DMS153 treated with DMSO at 0.1 percent for 48 hours (cell line): Measurements from ENCODE around the gene CLEC4D.
"Not testable (repeated sequence)": the region's sequence is repeated elsewhere in the genome, so short reads cannot be mapped to it uniquely, and the experiment has no call there.

Experiments used
- DNase-seq: peaks from one replicate; lab custom pipeline; 2025; ENCODE audit not compliant: unreplicated experiment; lab: John Stamatoyannopoulos, UW

The CLEC4D gene

GRCh38 chr12:8513256-8513655 is at the start of gene CLEC4D:
TSS of gene CLEC4D (plus strand) at chr12:8513503. CDS start at chr12:8513733, 230 bp downstream.
- no peak for DNase-seq

GRCh38 chr12:8465301-8465996 is 47.9 kb upstream of the CLEC4D start:
- DNase-seq, result no peak

- DNase-seq, result no peak
Measured at GRCh38 chr12:8466241-8466640, 47.1 kb upstream of the CLEC4D start.

GRCh38 chr12:8471090-8471489 is 42.2 kb upstream of the CLEC4D start:
- DNase-seq, result no peak

GRCh38 chr12:8475508-8476203 is 37.6 kb upstream of the CLEC4D start:
- DNase-seq, result no peak

- no peak for DNase-seq
Measured at GRCh38 chr12:8482571-8483061, 30.7 kb upstream of the CLEC4D start.

- DNase-seq, result no peak
Measured at GRCh38 chr12:8483079-8483478, 30.2 kb upstream of the CLEC4D start.

GRCh38 chr12:8491646-8492530 is 21.4 kb upstream of the CLEC4D start:
- DNase-seq, result no peak

- DNase-seq, result no peak
Measured at GRCh38 chr12:8493084-8493483, 20.2 kb upstream of the CLEC4D start.

- DNase-seq, result not testable (repeated sequence)
Measured at GRCh38 chr12:8495671-8496070, 17.6 kb upstream of the CLEC4D start.

- DNase-seq, result not testable (repeated sequence)
Measured at GRCh38 chr12:8496074-8496473, 17.2 kb upstream of the CLEC4D start.

- DNase-seq, result no peak
Measured at GRCh38 chr12:8499616-8500015, 13.7 kb upstream of the CLEC4D start.

GRCh38 chr12:8501720-8502119 is 11.6 kb upstream of the CLEC4D start:
- DNase-seq, result no peak

GRCh38 chr12:8504351-8504750 is 9.0 kb upstream of the CLEC4D start:
- DNase-seq, result no peak

- no peak for DNase-seq
Measured at GRCh38 chr12:8507596-8507995, 5.7 kb upstream of the CLEC4D start.

- no peak for DNase-seq
Measured at GRCh38 chr12:8508223-8508622, 5.1 kb upstream of the CLEC4D start.

GRCh38 chr12:8508910-8509841 is 4.1 kb upstream of the CLEC4D start:
- DNase-seq, result no peak

GRCh38 chr12:8517971-8518370 is 4.7 kb downstream of the CLEC4D start:
- no peak for DNase-seq

- DNase-seq, result no peak
Measured at GRCh38 chr12:8519171-8519570, 5.9 kb downstream of the CLEC4D start.
